CD14-positive monocyte (primary cell): Measurements from ENCODE around the gene ZDHHC9. TPM values are rescaled to one million over a fixed set of nuclear protein-coding genes. Genes with fewer than 3 reads are reported as not detected.

ENCODE experiments used
- DNase-seq, 3 donors: peaks; one replicate each; pipeline ENCODE4 v3.0.0-alpha.2; 2011 to 2022
- H2AFZ ChIP-seq: 2 replicates; pipeline ENCODE4 v1.6.0; 2012; ENCODE audit warnings: mild to moderate bottlenecking, low read depth, low read length, inconsistent platforms; ENCODE audit not compliant: insufficient read depth, poor library complexity, severe bottlenecking
- H3K27ac ChIP-seq, 2 donors: 1 replicate in 1 of 2; 2 replicates in 1 of 2; pipeline ENCODE4 v1.5.1; 2012 to 2013; ENCODE audit warnings: low read length in 2 of 2, control low read depth in 1 of 2, inconsistent platforms in 1 of 2, low read depth in 1 of 2, mild to moderate bottlenecking in 1 of 2
- H3K27me3 ChIP-seq, 2 donors: one replicate each; pipeline versions ENCODE4 v1.6.0 to v1.6.1; 2011 to 2013; ENCODE audit warnings: low read length in 2 of 2; ENCODE audit not compliant: control insufficient read depth in 2 of 2, insufficient read depth in 2 of 2
- H3K36me3 ChIP-seq, 2 donors: replicated peaks in 1 of 2; 1 replicate in 1 of 2; 2 replicates in 1 of 2; pipeline versions ENCODE4 v1.5.1 to v1.6.1; 2012 to 2013; ENCODE audit warnings: low read length in 2 of 2, control low read depth in 1 of 2, inconsistent platforms in 1 of 2, mild to moderate bottlenecking in 1 of 2; ENCODE audit not compliant: insufficient read depth in 2 of 2, control insufficient read depth in 1 of 2
- H3K4me1 ChIP-seq, 2 donors: 1 replicate in 1 of 2; 2 replicates in 1 of 2; pipeline versions ENCODE4 v1.5.1 to v1.6.1; 2012 to 2013; ENCODE audit warnings: low read length in 2 of 2, control low read depth in 1 of 2, inconsistent platforms in 1 of 2, mild to moderate bottlenecking in 1 of 2, moderate library complexity in 1 of 2; ENCODE audit not compliant: insufficient read depth in 2 of 2, control insufficient read depth in 1 of 2
- H3K4me2 ChIP-seq: replicated peaks from 2 replicates; pipeline ENCODE3; 2012; ENCODE audit warnings: low read length, moderate library complexity, mild to moderate bottlenecking; ENCODE audit not compliant: poor library complexity, severe bottlenecking; ENCODE audit errors: extremely low read depth
- H3K4me3 ChIP-seq, 3 experiments: fragments of 200-600 bp in 1 of 3; sonication (generic) in 1 of 3; replicated peaks in 1 of 3; 1 replicate in 2 of 3; 2 replicates in 1 of 3; pipeline ENCODE4 v1.5.1; 2011 to 2013; ENCODE audit warnings: low read length in 3 of 3, mild to moderate bottlenecking in 3 of 3, control low read depth in 2 of 3, low read depth in 2 of 3, inconsistent platforms in 1 of 3, moderate library complexity in 1 of 3
- H3K79me2 ChIP-seq: 2 replicates; pipeline ENCODE4 v1.6.0; 2012; ENCODE audit warnings: mild to moderate bottlenecking, control low read depth, inconsistent platforms, low read length, moderate library complexity; ENCODE audit not compliant: insufficient read depth
- H3K9ac ChIP-seq: 2 replicates; pipeline ENCODE4 v1.6.0; 2017; ENCODE audit warnings: low read length, mild to moderate bottlenecking; ENCODE audit not compliant: insufficient read depth, poor library complexity, severe bottlenecking
- H3K9me3 ChIP-seq, 2 donors: replicated peaks in 1 of 2; 1 replicate in 1 of 2; 2 replicates in 1 of 2; pipeline versions ENCODE4 v1.5.1 to v1.6.1; 2012 to 2013; ENCODE audit warnings: low read length in 2 of 2, control low read depth in 1 of 2; ENCODE audit not compliant: control insufficient read depth in 1 of 2, insufficient read depth in 1 of 2
- H4K20me1 ChIP-seq: 2 replicates; pipeline ENCODE4 v1.6.0; 2012; ENCODE audit warnings: mild to moderate bottlenecking, low read length, control low read depth, moderate library complexity; ENCODE audit not compliant: insufficient read depth
- H3K27ac Mint-ChIP-seq, 7 donors: one replicate each; pipeline ENCODE4 v1.8.0; 2020; ENCODE audit warnings: mild to moderate bottlenecking in 7 of 7, mixed read lengths in 7 of 7, moderate library complexity in 6 of 7, inconsistent platforms in 2 of 7
- H3K27me3 Mint-ChIP-seq, 3 donors: one replicate each; pipeline ENCODE4 v1.8.0; 2021 to 2022; ENCODE audit warnings: low read depth in 3 of 3, mild to moderate bottlenecking in 3 of 3, mixed read lengths in 3 of 3, moderate library complexity in 3 of 3, inconsistent platforms in 1 of 3
- H3K36me3 Mint-ChIP-seq, 2 donors: one replicate each; pipeline ENCODE4 v1.8.0; 2020; ENCODE audit warnings: mixed read lengths in 2 of 2, inconsistent platforms in 1 of 2, mild to moderate bottlenecking in 1 of 2
- H3K4me1 Mint-ChIP-seq: one replicate; pipeline ENCODE4 v1.8.0; 2020; ENCODE audit warnings: mild to moderate bottlenecking, mixed read lengths
- H3K4me3 Mint-ChIP-seq, 2 donors: one replicate each; pipeline ENCODE4 v1.8.0; 2020; ENCODE audit warnings: mild to moderate bottlenecking in 2 of 2, mixed read lengths in 2 of 2, moderate library complexity in 1 of 2
- H3K9me3 Mint-ChIP-seq, 7 donors: one replicate each; pipeline ENCODE4 v1.8.0; 2020 to 2022; ENCODE audit warnings: mixed read lengths in 7 of 7, mild to moderate bottlenecking in 6 of 7, moderate library complexity in 6 of 7, inconsistent platforms in 2 of 7
- WGBS: methylation state at CpG from one replicate; pipeline ENCODE4 v1.1.5; 2013; ENCODE audit warnings: missing lambda C conversion rate; ENCODE audit not compliant: insufficient coverage; 5-methylcytosine and 5-hydroxymethylcytosine counted together
- intact Hi-C, 2 donors: fragments of 100-400 bp; cut with micrococcal nuclease; formaldehyde crosslinking; loops; one replicate each; pipeline versions ENCODE4 v1.15.0 to v1.15.1; 2023
- polyA plus RNA-seq, 3 donors: library from polyadenylated mRNA; depleted of rRNA in 1 of 3; unstranded in 2 of 3; stranded (reverse) in 1 of 3; fragments of 300-500 nt in 2 of 3; fragments of >200 nt in 1 of 3; fragmentation: Illumina TruSeq in 2 of 3; gene quantifications; 1 replicate in 2 of 3; 2 replicates in 1 of 3; pipeline ENCODE4 v1.2.3, GENCODE V29; 2012 to 2021
- TF ChIP-seq, protein P1 (sequence below): fragments of 200-600 bp; IDR thresholded peaks from one replicate; pipeline ENCODE4 v1.8.0; 2022; ENCODE audit warnings: antibody characterized with exemption, mild to moderate bottlenecking

The ZDHHC9 gene
- polyA plus RNA-seq, 3 donors, result 1.5 to 2.8 (median 2.7) TPM

DNA sequence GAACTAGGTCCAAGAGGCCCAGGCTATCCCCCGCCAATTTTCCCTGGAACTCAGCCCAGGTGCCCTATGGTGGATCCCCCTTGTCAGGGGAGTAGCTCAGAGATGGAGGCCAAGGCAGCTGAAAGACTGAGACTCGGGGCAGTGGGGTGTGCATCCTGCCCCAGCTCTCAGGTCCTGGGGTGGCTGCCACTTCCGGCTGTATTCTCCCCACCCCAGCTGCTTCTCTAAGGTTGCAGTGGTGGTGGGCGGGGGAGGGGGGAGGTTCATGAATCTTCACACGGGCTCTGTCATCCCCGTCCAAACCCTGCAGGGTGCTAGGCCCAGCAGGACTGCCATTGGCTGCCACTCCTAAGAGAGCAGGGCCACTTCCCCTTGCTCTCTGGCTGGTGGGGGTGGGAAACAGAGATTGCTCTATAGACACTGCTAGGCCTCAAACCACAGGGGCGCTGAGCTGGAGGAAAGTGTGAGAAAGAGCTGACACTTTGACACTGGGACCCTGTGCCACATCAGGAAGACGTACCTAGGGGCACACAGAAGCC lies 62.5 kb downstream of the ZDHHC9 start:
- Histone ChIP-seq H3K9ac (peak overlapping the region; percentile 78), H3K27ac (peak overlapping the region; percentile 91 to 96), H3K36me3 (peaks cover 9 to 22% of the 10 kb centered on the region in 2 donors), H3K9me3 (no peaks in the 10 kb centered on the region), H3K79me2 (peaks cover 78% of the 10 kb centered on the region), H3K4me3 (peak overlapping the region; percentile 57 to 97 (median 67)), H3K27me3 (no peaks in the 10 kb centered on the region), H3K4me2 (peak overlapping the region; percentile 77), H4K20me1 (peaks cover 37% of the 10 kb centered on the region), H2AFZ (no peak overlapping the region), H3K4me1 (peaks cover 81 to 82% of the 10 kb centered on the region in 2 donors)
- Mint-ChIP-seq H3K4me1 (peaks cover 73% of the 10 kb centered on the region), H3K9me3 (peaks cover 0 to 6% (median 2%) of the 10 kb centered on the region in 7 donors), H3K27me3 (peaks cover 0 to 13% (median 0%) of the 10 kb centered on the region in 3 donors), H3K27ac (peak overlapping the region; percentile 93 to 99 (median 96)), H3K4me3 (peak overlapping the region; percentile 95 to 96), H3K36me3 (peaks cover 34 to 45% of the 10 kb centered on the region in 2 donors)
- peak; percentile 82 to 83 (median 83) for DNase-seq
- intact Hi-C loops, result loop anchor here in 1 of 2 donors (5.0 kb wide), 1 partner anchor 36 kb away; no protein-coding TSS in a partner anchor
- no CpG with 5 or more reads among the region's 8 CpGs for WGBS
- TF ChIP-seq, protein P1, sequence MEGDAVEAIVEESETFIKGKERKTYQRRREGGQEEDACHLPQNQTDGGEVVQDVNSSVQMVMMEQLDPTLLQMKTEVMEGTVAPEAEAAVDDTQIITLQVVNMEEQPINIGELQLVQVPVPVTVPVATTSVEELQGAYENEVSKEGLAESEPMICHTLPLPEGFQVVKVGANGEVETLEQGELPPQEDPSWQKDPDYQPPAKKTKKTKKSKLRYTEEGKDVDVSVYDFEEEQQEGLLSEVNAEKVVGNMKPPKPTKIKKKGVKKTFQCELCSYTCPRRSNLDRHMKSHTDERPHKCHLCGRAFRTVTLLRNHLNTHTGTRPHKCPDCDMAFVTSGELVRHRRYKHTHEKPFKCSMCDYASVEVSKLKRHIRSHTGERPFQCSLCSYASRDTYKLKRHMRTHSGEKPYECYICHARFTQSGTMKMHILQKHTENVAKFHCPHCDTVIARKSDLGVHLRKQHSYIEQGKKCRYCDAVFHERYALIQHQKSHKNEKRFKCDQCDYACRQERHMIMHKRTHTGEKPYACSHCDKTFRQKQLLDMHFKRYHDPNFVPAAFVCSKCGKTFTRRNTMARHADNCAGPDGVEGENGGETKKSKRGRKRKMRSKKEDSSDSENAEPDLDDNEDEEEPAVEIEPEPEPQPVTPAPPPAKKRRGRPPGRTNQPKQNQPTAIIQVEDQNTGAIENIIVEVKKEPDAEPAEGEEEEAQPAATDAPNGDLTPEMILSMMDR, result no peak

DNA sequence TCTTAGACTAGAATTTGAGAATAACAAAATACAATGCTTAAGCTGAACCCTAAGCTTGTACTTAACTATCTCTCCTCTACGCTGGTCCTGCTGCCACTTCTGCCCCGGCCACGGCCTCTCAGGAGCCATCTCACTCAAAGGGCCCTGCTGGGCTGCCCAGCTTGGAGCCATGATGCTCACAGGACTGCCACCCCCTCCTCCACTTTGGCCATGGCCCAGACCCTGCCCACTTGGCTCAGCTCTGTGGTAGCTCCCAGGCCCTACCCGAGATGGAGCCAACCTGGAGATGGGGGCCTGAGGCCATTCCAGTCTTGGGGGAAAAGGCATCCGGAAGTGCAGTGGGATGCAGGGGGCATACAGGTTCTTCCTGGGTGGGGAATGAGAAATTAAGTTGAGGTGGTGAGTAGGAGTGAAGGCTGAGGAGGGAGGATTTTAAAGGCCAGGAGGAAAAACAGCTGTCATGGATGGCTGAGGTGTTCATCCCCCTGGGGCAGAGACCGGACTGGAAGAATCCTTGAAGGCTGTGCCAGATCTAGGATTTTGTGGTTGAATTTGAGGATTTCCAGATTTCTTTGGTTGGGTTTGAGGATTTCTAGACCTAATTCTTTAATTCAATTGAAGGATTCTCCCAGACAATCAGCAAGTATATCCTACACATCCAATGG lies 63.1 kb downstream of the ZDHHC9 start:
- intact Hi-C loops, result loop anchor here in 1 of 2 donors (5.0 kb wide), 1 partner anchor 37 kb away; no protein-coding TSS in a partner anchor
- Mint-ChIP-seq H3K4me3 (peak overlapping the region; percentile 95 to 96), H3K9me3 (peaks cover 0 to 6% (median 2%) of the 10 kb centered on the region in 7 donors), H3K27ac (peak overlapping the region; percentile 93 to 99 (median 96)), H3K27me3 (peaks cover 0 to 14% (median 0%) of the 10 kb centered on the region in 3 donors), H3K36me3 (peaks cover 31 to 44% of the 10 kb centered on the region in 2 donors), H3K4me1 (peaks cover 67% of the 10 kb centered on the region)
- peak overlapping the region; percentile 77 for H3K4me2 ChIP-seq
- peak overlapping the region; percentile 78 for H3K9ac ChIP-seq
- H4K20me1 ChIP-seq, result peaks cover 31% of the 10 kb centered on the region
- no peaks in the 10 kb centered on the region for H3K9me3 ChIP-seq
- H2AFZ ChIP-seq, result no peak overlapping the region
- WGBS, result no CpG with 5 or more reads among the region's 6 CpGs
- H3K4me3 ChIP-seq, result peak overlapping the region; percentile 57 to 97 (median 67)
- H3K4me1 ChIP-seq, result peaks cover 77 to 80% of the 10 kb centered on the region in 2 donors
- peaks cover 9 to 22% of the 10 kb centered on the region in 2 donors for H3K36me3 ChIP-seq
- peak overlapping the region; percentile 83 to 96 for H3K27ac ChIP-seq
- no peak for DNase-seq
- TF ChIP-seq, protein P1, result no peak
- H3K79me2 ChIP-seq, result peaks cover 72% of the 10 kb centered on the region
- H3K27me3 ChIP-seq, result no peaks in the 10 kb centered on the region
